ENCODE data around the gene THSD4. TPM values are rescaled to one million over a fixed set of nuclear protein-coding genes. Genes with fewer than 3 reads are reported as not detected.
A peak's percentile ranks its signal among the peaks of the same experiment; 100 is the strongest.

THSD4 gene
- total RNA-seq, 1 donor from 2014 or later = 151 TPM

- H3K4me3 ChIP-seq = no peak overlapping the region
- H3K27me3 ChIP-seq = no peaks in the 10 kb centered on the region
- intact Hi-C loops (cut with DNase I) = no loop called here
- DNase-seq (ENCODE audit: low spot score in 2 of 2) = no peak
- H3K9me3 ChIP-seq = no peaks in the 10 kb centered on the region
- peaks cover 3 to 35% of the 10 kb centered on the region in 2 donors for H3K4me1 ChIP-seq
- peak overlapping the region; percentile 56 to 60 for H3K27ac ChIP-seq
- TF ChIP-seq CTCF (IDR thresholded peaks at IDR 0.05) = no peak
- no peaks in the 10 kb centered on the region for H3K36me3 ChIP-seq
Observed at GRCh38 chr15:71706461-71707229, 591.4 kb downstream of the THSD4 start.

DNA sequence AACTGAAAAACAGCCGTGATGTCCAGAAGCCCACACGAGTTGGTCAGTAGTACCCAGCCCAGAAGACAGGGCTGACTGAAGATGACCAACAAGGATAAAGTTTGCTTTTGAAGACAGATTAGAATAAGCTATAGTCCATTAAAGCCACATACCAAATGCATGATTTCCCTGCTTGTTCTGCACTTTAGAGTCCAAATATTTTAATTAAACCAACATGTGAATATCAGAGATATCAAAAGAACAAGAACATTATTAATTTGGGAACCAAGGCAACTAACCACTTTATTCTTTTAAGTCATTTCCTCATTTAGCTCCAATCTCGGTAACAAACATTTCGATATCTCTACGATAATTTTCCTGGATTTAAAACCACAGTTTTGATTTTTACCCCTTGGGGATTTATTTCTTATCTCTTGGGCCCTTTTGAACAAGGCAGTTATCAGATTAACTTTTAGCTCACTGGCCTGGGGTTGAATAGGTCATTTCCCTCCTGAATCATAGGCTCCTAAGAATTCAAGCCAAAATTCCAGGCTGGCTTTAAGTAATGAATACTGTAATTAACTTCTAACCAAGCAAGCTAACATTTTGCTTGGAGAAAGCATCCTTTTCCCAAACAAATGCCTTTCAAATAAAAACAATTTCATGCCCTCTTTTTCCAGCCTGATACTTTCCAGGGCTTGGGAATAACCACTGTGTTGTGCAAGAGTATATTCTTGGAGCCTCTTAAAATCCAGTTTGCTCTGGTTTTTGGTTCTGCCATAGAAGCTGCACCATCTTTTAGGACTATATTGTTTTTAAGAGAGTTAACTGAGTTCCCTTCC is 592.2 kb downstream of the THSD4 start:
- H3K36me3 ChIP-seq = no peaks in the 10 kb centered on the region
- no peaks in the 10 kb centered on the region for H3K27me3 ChIP-seq
- H3K9me3 ChIP-seq = no peaks in the 10 kb centered on the region
- H3K4me3 ChIP-seq = no peak overlapping the region
- no peak for DNase-seq (ENCODE audit: low spot score in 2 of 2)
- peaks cover 3 to 35% of the 10 kb centered on the region in 2 donors for H3K4me1 ChIP-seq
- H3K27ac ChIP-seq = peak overlapping the region; percentile 56 to 60
- intact Hi-C loops (cut with DNase I) = no loop called here
- no peak for TF ChIP-seq CTCF (IDR thresholded peaks at IDR 0.05)

- peaks cover 3 to 35% of the 10 kb centered on the region in 2 donors for H3K4me1 ChIP-seq
- no peak for DNase-seq (ENCODE audit: low spot score in 2 of 2)
- H3K27ac ChIP-seq = peak overlapping the region; percentile 56 to 60
- H3K27me3 ChIP-seq = no peaks in the 10 kb centered on the region
- TF ChIP-seq CTCF (IDR thresholded peaks at IDR 0.05) = no peak
- H3K4me3 ChIP-seq = no peak overlapping the region
- no peaks in the 10 kb centered on the region for H3K9me3 ChIP-seq
- H3K36me3 ChIP-seq = no peaks in the 10 kb centered on the region
- intact Hi-C loops (cut with DNase I) = no loop called here
Observed at GRCh38 chr15:71708051-71708429, 592.8 kb downstream of the THSD4 start.

DNA sequence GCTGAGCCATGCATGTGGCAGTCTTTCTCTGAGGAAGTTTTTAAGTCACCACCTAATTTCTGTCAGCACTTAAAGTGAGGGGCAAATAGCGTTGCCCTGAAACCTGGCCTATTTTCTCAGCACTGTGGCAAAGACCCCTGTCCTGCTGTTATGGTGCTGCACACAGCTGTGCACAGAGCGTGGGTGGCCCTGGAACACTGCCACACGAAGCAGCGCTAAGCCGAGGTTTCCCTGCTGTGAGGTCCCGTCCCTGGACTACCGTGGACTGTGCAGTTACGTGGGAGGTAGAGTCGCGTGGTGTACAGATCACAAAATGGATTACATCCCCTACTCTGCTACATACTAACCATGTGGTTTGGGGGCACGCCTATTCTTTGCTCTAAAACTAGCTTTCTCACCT is 593.5 kb downstream of the THSD4 start:
- TF ChIP-seq CTCF (IDR thresholded peaks at IDR 0.05) = no peak
- Histone ChIP-seq H3K4me3 (no peak overlapping the region), H3K4me1 (peaks cover 3 to 35% of the 10 kb centered on the region in 2 donors), H3K27me3 (no peaks in the 10 kb centered on the region), H3K36me3 (no peaks in the 10 kb centered on the region), H3K9me3 (no peaks in the 10 kb centered on the region), H3K27ac (peak overlapping the region in 1 of 2 donors; percentile 56)
- intact Hi-C loops (cut with DNase I) = no loop called here
- no peak for DNase-seq (ENCODE audit: low spot score in 2 of 2)

GRCh38 chr15:71709808-71710418 is 594.6 kb downstream of the THSD4 start:
- peaks cover 3 to 35% of the 10 kb centered on the region in 2 donors for H3K4me1 ChIP-seq
- H3K9me3 ChIP-seq = no peaks in the 10 kb centered on the region
- intact Hi-C loops (cut with DNase I) = no loop called here
- H3K27ac ChIP-seq = peak overlapping the region in 1 of 2 donors; percentile 31
- no peaks in the 10 kb centered on the region for H3K27me3 ChIP-seq
- TF ChIP-seq CTCF (IDR thresholded peaks at IDR 0.05) = no peak
- no peak overlapping the region for H3K4me3 ChIP-seq
- no peak for DNase-seq (ENCODE audit: low spot score in 2 of 2)
- H3K36me3 ChIP-seq = no peaks in the 10 kb centered on the region

Data from ascending aorta (tissue), 2 donors.